ENCODE results near the gene PLK1.
"Not testable (repeated sequence)": the region's sequence is repeated elsewhere in the genome, so short reads cannot be mapped to it uniquely, and the experiment has no call there.

The PLK1 gene

GRCh38 chr16:23678430-23679273 is at the start of gene PLK1:
Gene PLK1 (plus strand): TSS chr16:23678889. CDS start chr16:23678933, 44 bp downstream.
- peak; percentile 74 for DNase-seq

DNA sequence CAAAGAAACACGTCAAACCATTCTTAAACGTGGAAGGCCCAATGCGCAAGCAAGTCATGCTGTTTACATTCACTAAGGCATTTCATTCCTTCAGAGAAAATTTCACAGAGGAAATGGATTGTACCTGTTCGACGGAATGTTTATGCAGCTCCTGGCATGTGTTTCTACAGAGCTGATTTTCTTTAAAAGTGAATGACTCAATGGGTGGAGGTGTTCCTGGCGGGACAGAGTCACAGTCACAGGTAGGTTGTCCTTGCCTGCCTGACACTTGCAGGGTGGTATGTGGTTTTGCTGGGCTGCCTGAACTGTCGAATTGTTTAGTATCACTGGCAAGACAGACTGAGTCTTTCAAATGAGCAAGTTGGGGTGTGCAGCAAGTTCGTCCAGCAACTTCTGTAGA is 49.2 kb upstream of the PLK1 start:
- DNase-seq = no peak

DNA sequence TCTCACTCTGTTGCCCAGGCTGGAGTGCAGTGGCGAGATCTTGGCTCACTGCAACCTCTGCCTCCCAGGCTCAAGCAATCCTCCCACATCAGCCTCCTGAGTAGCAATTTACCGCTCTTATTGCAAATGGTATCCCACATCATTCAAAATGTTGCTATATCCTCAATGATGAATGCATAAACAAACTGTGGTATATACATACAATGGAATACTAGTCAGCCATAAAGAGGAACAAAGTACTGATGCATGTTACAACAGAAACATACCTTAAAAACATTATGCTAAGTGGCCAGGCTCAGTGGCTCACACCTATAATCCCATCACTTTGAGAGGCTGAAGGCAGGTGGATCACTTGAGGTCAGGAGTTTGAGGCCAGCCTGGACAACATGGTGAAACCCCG is 46.8 kb upstream of the PLK1 start:
- not testable (repeated sequence) for DNase-seq

DNA sequence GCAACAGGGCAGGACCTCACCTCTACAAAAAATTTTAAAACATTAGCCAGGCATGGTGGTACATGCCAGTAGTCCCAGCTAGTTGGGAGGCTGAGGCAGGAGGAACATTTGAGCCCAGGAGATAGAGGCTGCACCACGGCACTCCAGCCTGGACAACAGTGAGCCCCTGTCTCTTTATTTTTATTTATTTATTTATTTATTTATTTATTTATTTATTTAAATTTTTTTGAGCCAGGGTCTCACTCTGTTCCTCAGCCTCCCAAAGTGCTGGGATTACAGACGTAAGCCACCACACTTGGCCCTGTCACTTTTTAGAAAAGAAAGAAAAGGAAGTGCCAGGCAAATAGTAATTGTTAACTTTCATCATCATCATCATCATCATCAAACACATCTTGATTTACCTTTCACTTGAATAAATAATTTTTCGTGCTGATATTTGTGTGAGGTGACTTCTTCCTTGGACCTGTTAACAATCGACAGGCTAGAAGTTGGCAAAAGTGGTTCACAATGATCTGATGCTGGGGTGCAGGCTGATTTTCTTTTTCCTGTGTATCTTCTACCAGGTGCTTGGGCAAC is 44.1 kb upstream of the PLK1 start:
- DNase-seq = no peak

- no peak for DNase-seq
Observed at GRCh38 chr16:23635958-23636357, 42.7 kb upstream of the PLK1 start.

DNA sequence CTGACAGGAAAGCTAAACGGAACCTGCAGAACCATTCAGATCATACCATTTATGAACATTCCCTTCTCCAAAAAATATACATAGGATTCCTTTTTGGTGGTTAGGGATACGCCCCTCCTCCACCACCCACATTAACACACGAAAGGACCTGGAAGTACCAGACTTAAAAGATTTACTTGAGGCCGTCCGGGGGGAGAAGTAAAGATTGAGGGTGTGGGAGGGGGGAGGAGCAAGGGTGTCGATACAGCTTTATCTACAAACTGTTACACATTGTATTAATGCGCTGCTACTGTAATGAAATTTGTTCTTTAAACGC is 38.1 kb upstream of the PLK1 start:
- DNase-seq = peak; percentile 10

DNA sequence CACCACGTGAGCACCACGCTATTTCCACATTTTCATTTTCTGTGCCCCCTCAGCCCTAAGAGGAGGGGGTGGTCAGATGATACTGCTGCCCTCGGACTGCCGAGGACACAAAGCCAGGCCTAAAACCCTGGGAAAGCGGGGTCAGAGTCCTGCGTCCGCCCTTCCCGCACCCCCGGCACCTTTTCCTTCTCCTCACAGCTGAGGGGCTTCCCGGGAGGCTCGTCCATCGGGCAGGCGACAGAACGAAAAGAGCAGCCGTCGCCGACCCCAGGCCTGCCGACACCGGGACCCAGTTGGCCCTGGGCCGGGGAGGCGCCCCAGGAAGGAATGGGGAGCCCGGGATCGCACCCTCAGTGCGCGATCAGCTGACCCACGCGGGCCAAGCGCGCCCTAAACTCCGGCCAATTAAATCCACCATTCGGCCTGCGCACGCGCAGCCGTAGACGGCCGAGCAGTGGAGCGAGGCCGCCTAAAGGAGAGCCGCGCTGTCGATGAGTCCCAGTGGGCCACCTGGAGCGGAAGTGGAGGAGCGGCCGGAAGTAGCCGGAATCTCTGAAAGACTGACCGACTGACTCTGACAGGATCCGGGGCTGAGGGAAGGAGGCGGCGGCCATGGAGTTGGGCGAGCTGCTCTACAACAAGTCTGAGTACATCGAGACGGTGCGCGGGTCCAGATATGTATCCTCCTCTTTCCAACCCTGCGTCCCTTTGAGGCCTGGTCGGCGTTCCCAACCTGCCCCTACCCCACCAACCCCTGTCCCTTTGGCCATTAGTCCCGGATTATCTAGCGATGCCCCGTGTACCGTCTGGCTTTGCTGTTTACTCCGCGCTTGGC is 37.5 kb upstream of the PLK1 start, which contains the start of the genes DCTN5 and PALB2:
DCTN5 (plus strand) TSS at position 536 of the 835 bp plus-strand sequence; CDS start at position 613, 77 bp downstream.
PALB2 (minus strand) TSS at position 380 of the 835 bp plus-strand sequence; CDS start at position 227, 153 bp downstream.
- peak; percentile 89 for DNase-seq

- DNase-seq = no peak
Observed at GRCh38 chr16:23642246-23642774, 36.4 kb upstream of the PLK1 start.

GRCh38 chr16:23650674-23651416 is 27.8 kb upstream of the PLK1 start:
- DNase-seq = no peak

DNA sequence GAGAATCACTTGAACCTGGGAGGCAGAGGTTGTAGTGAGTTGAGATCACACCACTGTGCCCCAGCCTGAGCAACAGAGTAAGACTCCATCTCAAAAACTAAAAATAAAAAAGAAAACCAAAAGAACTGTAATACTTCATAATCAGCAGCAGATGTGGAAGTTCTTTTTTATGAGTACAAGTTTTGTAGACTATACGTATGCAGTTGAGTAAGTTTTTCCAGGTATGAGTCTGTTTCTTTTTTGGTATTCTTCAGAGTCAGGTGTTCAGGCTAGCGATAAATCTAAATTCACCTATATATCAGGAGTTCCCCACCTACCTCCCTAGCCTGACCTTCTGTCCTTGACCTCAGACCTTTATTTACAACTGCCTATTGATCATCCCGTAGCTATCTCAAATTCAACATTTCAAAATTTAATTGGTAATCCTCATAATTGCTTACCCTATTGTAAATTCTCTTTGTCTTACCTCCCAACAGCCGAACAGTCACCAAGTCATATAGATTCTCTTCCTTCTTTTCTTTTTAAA is 26.7 kb upstream of the PLK1 start:
- DNase-seq = no peak

DNA sequence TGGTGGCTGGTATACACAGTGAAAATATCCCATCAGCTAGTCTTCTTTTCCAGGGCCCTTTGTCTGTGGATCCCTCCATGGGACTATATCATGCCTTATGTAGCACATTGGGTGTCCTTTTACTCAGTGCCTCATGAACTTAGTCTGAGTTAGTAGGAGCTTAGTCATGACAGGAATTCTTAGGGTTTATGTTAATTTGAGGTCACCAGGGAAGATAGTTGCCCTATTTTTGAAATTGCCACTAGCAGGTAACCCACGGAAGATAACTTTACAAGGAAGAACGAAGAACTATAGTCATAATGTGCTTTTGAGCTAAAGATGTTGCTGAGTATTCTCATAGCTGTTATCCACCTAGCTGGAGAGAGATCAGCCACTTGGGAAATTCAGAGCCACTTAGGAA is 14.8 kb upstream of the PLK1 start:
- no peak for DNase-seq

- no peak for DNase-seq
Observed at GRCh38 chr16:23666571-23667354, 11.9 kb upstream of the PLK1 start.

DNA sequence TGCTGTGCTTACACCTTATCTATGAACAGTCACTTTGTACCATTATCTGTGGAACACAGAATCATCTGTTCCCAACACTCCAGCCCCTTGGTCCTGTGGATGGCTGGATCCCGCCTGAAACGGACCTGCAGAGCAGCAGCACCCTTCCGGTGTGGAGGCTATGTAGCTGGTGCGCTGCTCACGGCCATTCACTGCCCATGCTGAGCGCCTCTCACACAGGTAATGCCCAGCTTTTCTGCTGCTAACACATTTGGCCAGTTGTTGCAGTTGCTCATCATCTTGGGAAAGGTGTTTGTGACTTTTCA is 11.4 kb upstream of the PLK1 start:
- DNase-seq = no peak

- no peak for DNase-seq
Observed at GRCh38 chr16:23668225-23668624, 10.5 kb upstream of the PLK1 start.

DNA sequence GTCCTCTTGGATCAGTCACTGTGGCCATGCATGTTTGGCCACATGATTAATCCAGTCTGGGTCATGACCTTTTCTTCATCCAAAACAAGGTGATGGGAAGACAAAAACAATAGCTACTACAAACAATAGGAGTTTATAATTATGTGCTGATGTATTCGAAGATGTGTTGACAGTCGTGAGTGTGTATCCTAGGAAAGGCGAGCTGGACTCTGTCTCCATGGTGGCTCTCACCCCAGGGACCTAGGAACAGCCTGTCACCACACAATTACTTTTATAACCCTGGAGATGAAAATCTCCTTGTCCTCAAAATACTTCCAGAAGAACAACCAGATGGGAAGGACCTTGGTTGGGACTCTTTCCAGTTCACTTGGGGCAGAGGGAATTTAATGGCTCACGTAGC is 9.8 kb upstream of the PLK1 start:
- DNase-seq = no peak

GRCh38 chr16:23670137-23670776 is 8.4 kb upstream of the PLK1 start:
- DNase-seq = no peak

GRCh38 chr16:23673971-23674614 is 4.6 kb upstream of the PLK1 start:
- DNase-seq = no peak

- DNase-seq = no peak
Observed at GRCh38 chr16:23676924-23677480, 1.7 kb upstream of the PLK1 start.

- DNase-seq = no peak
Observed at GRCh38 chr16:23679274-23679985, 741 bp downstream of the PLK1 start.

- no peak for DNase-seq
Observed at GRCh38 chr16:23679986-23680336, 1.3 kb downstream of the PLK1 start.
